Neural cell (in vitro differentiated cells): ENCODE data around the gene NTHL1.

Experiments
- CTCF ChIP-seq: fragments of 450-650 bp; IDR thresholded peaks from 2 replicates; pipeline ENCODE4 v1.5.1; 2014; ENCODE audit warnings: antibody characterized with exemption, mild to moderate bottlenecking, moderate library complexity; ENCODE audit not compliant: poor library complexity, severe bottlenecking
- EP300 ChIP-seq: fragments of 450-650 bp; conservative IDR thresholded peaks from 2 replicates; pipeline ENCODE4 v1.6.1; 2014; ENCODE audit warnings: antibody characterized with exemption, mild to moderate bottlenecking, moderate library complexity; ENCODE audit not compliant: poor library complexity, severe bottlenecking
- EZH2 ChIP-seq: fragments of 200-600, 300-800 bp; shearing (Covaris generic), sonication (generic); IDR thresholded peaks from 2 replicates; pipeline ENCODE4 v1.6.1; 2014; ENCODE audit warnings: antibody characterized with exemption, low read length, borderline replicate concordance, mild to moderate bottlenecking; ENCODE audit not compliant: insufficient read depth, poor library complexity, severe bottlenecking

- TF ChIP-seq CTCF (no peak), EP300 (no peak), EZH2 (no peak)
Measured at GRCh38 chr16:2025251-2025650, 22.4 kb downstream of the NTHL1 start.
